Prostate gland (tissue), 2 donors: ENCODE results near the gene ATG2A.

Experiments
- POLR2A ChIP-seq: fragments of 450-650 bp; IDR thresholded peaks from one replicate; pipeline ENCODE4 v1.6.1; 2016; ENCODE audit warnings: antibody characterized with exemption, mild to moderate bottlenecking
- TF ChIP-seq, protein P1 (sequence below), 4 experiments: fragments of 200-600 bp in 2 of 4; fragments of 450-650 bp in 2 of 4; sonication (generic) in 2 of 4; IDR thresholded peaks; 1 replicate in 3 of 4; 2 replicates in 1 of 4; pipeline ENCODE4 v1.5.1; 2016 to 2019; ENCODE audit warnings: antibody characterized with exemption in 4 of 4, mild to moderate bottlenecking in 2 of 4, moderate library complexity in 2 of 4

DNA sequence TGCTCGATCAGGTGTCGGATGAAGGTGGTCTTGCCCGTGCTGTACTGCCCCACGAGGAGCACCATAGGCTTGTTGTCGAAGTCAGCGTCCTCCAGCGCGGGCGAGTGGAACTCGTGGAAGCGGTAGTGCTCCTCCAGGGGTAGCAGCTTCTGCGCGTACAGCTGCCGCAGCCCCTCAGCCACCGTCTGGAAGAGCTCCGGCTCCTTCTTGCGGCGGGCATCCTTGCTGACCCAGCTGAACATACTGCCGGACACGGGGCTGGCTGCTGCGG, 38.9 kb downstream of the ATG2A start:
- TF ChIP-seq, protein P1, sequence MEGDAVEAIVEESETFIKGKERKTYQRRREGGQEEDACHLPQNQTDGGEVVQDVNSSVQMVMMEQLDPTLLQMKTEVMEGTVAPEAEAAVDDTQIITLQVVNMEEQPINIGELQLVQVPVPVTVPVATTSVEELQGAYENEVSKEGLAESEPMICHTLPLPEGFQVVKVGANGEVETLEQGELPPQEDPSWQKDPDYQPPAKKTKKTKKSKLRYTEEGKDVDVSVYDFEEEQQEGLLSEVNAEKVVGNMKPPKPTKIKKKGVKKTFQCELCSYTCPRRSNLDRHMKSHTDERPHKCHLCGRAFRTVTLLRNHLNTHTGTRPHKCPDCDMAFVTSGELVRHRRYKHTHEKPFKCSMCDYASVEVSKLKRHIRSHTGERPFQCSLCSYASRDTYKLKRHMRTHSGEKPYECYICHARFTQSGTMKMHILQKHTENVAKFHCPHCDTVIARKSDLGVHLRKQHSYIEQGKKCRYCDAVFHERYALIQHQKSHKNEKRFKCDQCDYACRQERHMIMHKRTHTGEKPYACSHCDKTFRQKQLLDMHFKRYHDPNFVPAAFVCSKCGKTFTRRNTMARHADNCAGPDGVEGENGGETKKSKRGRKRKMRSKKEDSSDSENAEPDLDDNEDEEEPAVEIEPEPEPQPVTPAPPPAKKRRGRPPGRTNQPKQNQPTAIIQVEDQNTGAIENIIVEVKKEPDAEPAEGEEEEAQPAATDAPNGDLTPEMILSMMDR (IDR thresholded peaks at IDR 0.05), result no peak
- no peak for TF ChIP-seq POLR2A
